D721Med (cell line): ENCODE measurements around the gene ABHD17A.

Experiments used
- DNase-seq: peaks from one replicate; pipeline ENCODE4 v3.0.0; 2011; ENCODE audit warnings: low spot score; ENCODE audit not compliant: insufficient read length
- FAIRE-seq: peaks from 2 replicates; lab custom pipeline; 2011; peaks lifted over from hg19 to GRCh38; lab: Jason Lieb, UNC
- TF ChIP-seq, protein P1 (sequence below): IDR thresholded peaks from 2 replicates; pipeline ENCODE4 v1.5.1; 2012; ENCODE audit warnings: mild to moderate bottlenecking, control low read depth; ENCODE audit not compliant: insufficient read depth; ENCODE audit errors: missing control alignments

ABHD17A gene

DNA sequence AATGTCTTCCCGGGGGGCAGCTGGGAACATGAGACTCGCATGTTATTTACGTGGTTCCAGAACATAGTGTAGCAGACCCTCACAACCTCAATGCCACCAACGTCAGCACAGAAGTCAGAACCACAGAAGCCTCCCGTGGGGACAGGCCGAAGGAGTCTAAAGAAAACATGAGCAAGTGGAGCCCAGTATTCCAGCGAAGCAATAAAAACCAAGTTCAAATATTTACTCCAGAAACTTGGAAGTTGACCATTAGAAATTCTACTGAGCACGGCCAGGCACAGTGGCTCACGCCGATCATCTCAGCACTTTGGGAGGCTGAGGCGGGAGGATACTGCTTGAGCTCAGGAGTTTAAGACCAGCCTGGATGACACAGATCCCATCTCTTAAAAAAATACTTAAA lies 55.3 kb downstream of the ABHD17A start:
- TF ChIP-seq, protein P1, sequence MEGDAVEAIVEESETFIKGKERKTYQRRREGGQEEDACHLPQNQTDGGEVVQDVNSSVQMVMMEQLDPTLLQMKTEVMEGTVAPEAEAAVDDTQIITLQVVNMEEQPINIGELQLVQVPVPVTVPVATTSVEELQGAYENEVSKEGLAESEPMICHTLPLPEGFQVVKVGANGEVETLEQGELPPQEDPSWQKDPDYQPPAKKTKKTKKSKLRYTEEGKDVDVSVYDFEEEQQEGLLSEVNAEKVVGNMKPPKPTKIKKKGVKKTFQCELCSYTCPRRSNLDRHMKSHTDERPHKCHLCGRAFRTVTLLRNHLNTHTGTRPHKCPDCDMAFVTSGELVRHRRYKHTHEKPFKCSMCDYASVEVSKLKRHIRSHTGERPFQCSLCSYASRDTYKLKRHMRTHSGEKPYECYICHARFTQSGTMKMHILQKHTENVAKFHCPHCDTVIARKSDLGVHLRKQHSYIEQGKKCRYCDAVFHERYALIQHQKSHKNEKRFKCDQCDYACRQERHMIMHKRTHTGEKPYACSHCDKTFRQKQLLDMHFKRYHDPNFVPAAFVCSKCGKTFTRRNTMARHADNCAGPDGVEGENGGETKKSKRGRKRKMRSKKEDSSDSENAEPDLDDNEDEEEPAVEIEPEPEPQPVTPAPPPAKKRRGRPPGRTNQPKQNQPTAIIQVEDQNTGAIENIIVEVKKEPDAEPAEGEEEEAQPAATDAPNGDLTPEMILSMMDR, result no peak
- no peak for FAIRE-seq
- DNase-seq, result no peak

DNA sequence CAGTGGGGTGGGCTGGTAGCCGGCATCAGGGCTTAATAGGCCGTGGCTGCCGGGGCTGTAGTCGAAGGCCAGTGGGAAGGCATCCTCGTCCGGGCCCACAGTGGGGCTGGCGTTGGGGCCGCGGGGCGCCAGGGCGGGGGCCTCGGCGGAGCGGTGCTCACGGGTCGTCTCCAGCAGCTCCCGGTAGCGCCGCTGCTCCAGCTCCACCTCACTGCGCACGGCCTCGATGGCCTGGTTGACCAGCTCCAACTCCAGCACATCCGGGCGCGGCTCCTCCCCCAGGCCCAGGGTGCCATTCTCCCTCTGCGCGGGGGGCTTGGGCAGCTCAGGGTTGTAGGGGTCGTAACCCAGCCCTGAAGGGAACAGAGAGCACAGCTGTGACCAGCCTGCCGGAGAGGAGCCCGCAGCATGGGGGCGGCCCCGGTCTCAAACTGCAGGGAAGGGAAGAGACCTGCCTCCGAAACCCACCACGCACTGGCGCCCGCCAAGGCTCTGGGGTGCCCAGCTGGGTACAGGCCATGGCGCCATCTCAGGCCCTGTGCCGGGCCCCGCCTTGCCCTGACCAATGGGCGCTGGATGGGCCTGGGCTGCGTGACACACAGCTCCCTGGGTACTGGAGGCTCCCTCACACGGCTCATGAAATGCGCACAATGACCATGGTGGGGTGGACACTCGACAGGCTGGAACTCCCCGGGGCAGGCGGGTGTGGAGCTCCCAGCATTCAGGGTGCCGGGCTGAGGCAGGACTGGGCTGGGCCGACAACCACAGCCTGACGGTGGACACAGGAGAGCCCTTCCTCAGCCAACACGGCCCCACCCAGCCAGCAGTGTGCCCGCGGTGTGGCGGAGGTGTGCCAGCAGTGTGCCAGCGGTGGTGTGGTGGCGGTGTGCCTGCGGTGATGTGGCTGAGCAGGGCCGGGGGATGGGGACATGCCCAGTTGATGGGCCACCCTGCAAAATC lies 56.7 kb downstream of the ABHD17A start:
- FAIRE-seq (no peak), DNase-seq (no peak)
- TF ChIP-seq, protein P1, result no peak

DNA sequence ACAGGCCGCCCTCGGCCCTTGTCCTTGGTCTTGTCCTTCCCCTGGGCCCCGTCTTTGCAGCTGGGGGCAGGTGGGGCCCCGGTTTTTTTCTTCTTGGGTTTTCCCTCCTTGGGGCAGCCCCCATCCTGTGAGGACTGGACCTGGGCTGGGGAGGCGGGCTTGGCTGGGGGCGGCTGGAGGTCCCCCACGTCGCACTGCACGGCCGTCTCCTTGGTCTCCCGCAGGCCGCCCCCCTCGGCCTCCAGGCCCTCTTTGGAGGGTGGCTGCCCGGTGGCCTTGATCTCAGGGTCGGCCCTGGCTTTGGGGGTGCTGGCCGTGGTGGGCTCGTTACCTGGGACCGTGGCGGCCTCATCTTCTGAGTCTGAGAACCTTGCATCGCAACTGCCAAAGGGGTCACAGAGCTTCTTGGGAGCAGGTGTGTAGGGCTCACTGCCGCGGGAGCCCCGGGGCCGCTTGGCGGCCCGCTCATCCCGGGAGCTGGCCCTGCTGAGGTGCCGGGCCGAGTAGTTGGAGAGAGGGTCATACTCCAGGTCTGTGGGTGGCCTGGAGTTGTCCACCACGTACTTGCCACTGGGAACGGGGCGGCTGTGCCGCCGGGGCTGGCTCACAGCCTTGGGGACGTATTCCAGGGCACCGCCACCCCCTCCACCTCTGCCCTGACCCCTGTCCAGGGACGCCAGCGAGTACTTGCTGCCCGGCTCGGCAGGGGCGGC lies 57.6 kb downstream of the ABHD17A start:
- DNase-seq (no peak), FAIRE-seq (no peak)
- TF ChIP-seq, protein P1, result no peak
